HepG2 (cell line): ENCODE measurements around the gene NAPSA. TPM values are rescaled to one million over a fixed set of nuclear protein-coding genes. Genes with fewer than 3 reads are reported as not detected.

Experiments
- ATAC-seq: fragments of 200-7000 bp; cut with Tn5 transposase; 3 replicates; pipeline ENCODE4 v1.9.1; 2020; ENCODE audit warnings: mild to moderate bottlenecking, moderate library complexity
- BruUV-seq: library from RNA; stranded (reverse); fragments of 400-500 nt; replicated peaks from 2 replicates; lab custom pipeline; 2021; lab: Mats Ljungman, UMichigan
- CTCF ChIA-PET: fragments of 300-600 bp; formaldehyde crosslinking; extraction: SDS; loops from one replicate; lab custom pipeline; 2021; ENCODE audit warnings: low total read pairs, inconsistent platforms, low intra/inter-chr PET ratio; lab: Yijun Ruan, JAX
- POLR2A ChIA-PET: fragments of 350-600 bp; sonication (Branson Sonifier 250); formaldehyde crosslinking; loops from one replicate; lab custom pipeline; 2020; ENCODE audit warnings: antibody characterized with exemption, inconsistent platforms; lab: Yijun Ruan, JAX
- DNase-seq: peaks from one replicate; pipeline ENCODE4 v3.0.0-alpha.2; 2015; ENCODE audit warnings: low spot score
- FAIRE-seq: peaks from 3 replicates; lab custom pipeline; 2011; peaks lifted over from hg19 to GRCh38; lab: Jason Lieb, UNC
- H2AFZ ChIP-seq: one replicate; pipeline ENCODE4 v1.6.1; 2011; ENCODE audit warnings: low read length, inconsistent platforms
- H3K27ac ChIP-seq: fragments of 300-600 bp; 3 replicates; pipeline ENCODE4 v1.8.0; 2011; ENCODE audit warnings: mixed run types, mild to moderate bottlenecking, mixed read lengths, low read length, inconsistent platforms; ENCODE audit not compliant: insufficient read depth; ENCODE audit errors: extremely low read length
- H3K27me3 ChIP-seq, 2 experiments: fragments of 200-600 bp in 1 of 2; 2 replicates in 1 of 2; 3 replicates in 1 of 2; pipeline versions ENCODE4 v1.6.0 to v1.8.0; 2011; ENCODE audit warnings: low read length in 2 of 2, mild to moderate bottlenecking in 2 of 2, moderate library complexity in 2 of 2, inconsistent platforms in 1 of 2; ENCODE audit not compliant: insufficient read depth in 2 of 2, control insufficient read depth in 1 of 2
- H3K36me3 ChIP-seq, 2 experiments: fragments of 200-600 bp in 1 of 2; replicated peaks in 1 of 2; 2 replicates in 1 of 2; 3 replicates in 1 of 2; pipeline versions ENCODE4 v1.5.1 to v1.8.0; 2011; ENCODE audit warnings: low read length in 2 of 2, inconsistent platforms in 1 of 2; ENCODE audit not compliant: insufficient read depth in 2 of 2, control insufficient read depth in 1 of 2
- H3K4me1 ChIP-seq: 2 replicates; pipeline ENCODE4 v1.5.1; 2012; ENCODE audit warnings: low read length, inconsistent platforms; ENCODE audit not compliant: insufficient read depth
- H3K4me2 ChIP-seq: 2 replicates; pipeline ENCODE4 v1.6.0; 2011; ENCODE audit warnings: low read depth, low read length, inconsistent platforms
- H3K4me3 ChIP-seq, 3 experiments: fragments of 200-600 bp in 1 of 3; sonication (generic), shearing (Covaris generic) in 1 of 3; replicated peaks in 1 of 3; 2 replicates each; pipeline ENCODE4 v1.5.1; 2011 to 2016; ENCODE audit warnings: low read length in 3 of 3, inconsistent platforms in 2 of 3, low read depth in 2 of 3, mild to moderate bottlenecking in 2 of 3, control low read depth in 1 of 3, mixed read lengths in 1 of 3; ENCODE audit not compliant: insufficient read depth in 1 of 3
- H3K79me2 ChIP-seq: one replicate; pipeline ENCODE4 v1.6.1; 2011; ENCODE audit warnings: low read length, inconsistent platforms; ENCODE audit not compliant: insufficient read depth
- H3K9ac ChIP-seq: 2 replicates; pipeline ENCODE4 v1.6.0; 2011; ENCODE audit warnings: mild to moderate bottlenecking, low read depth, low read length, inconsistent platforms; ENCODE audit not compliant: insufficient read depth
- H3K9me3 ChIP-seq: 2 replicates; pipeline ENCODE4 v1.5.1; 2012; ENCODE audit warnings: mild to moderate bottlenecking, low read length
- H4K20me1 ChIP-seq: 2 replicates; pipeline ENCODE4 v1.6.0; 2011; ENCODE audit warnings: inconsistent platforms, mild to moderate bottlenecking, low read length, moderate library complexity; ENCODE audit not compliant: insufficient read depth
- CBX1 ChIP-seq: IDR thresholded peaks from one replicate; pipeline ENCODE4 v1.6.1; 2016; ENCODE audit warnings: antibody characterized with exemption, low read depth
- ETV5 ChIP-seq: IDR thresholded peaks from 2 replicates; pipeline ENCODE4 v1.6.1; 2018; ENCODE audit warnings: missing biosample characterization, missing genetic modification reagents, inconsistent platforms, borderline replicate concordance
- GATAD2A ChIP-seq: IDR thresholded peaks from 2 replicates; pipeline ENCODE4 v1.6.1; 2016
- KDM5A ChIP-seq: fragments of 200-600 bp; sonication (generic); IDR thresholded peaks from 2 replicates; pipeline ENCODE4 v1.7.0; 2018; ENCODE audit warnings: antibody characterized with exemption, mild to moderate bottlenecking, low read length, borderline replicate concordance
- NFE2L2 ChIP-seq: fragments of 150-350 bp; IDR thresholded peaks from 2 replicates; pipeline ENCODE4 v1.6.1; 2014; ENCODE audit warnings: low read length
- PHB2 ChIP-seq: fragments of 450-650 bp; IDR thresholded peaks from 2 replicates; pipeline ENCODE4 v1.6.1; 2018; ENCODE audit not compliant: partially characterized antibody
- RFXANK ChIP-seq: IDR thresholded peaks from 2 replicates; pipeline ENCODE4 v1.6.1; 2016
- STAG1 ChIP-seq: sonication (generic); formaldehyde crosslinking; IDR thresholded peaks from 2 replicates; pipeline ENCODE4 v1.4.0; 2020; ENCODE audit warnings: missing genetic modification reagents
- WIZ ChIP-seq: sonication (generic); formaldehyde crosslinking; IDR thresholded peaks from 2 replicates; pipeline ENCODE4 v1.5.1; 2020; ENCODE audit warnings: mild to moderate bottlenecking, missing genetic modification reagents
- ZFP36 ChIP-seq: fragments of 150-350 bp; IDR thresholded peaks from 2 replicates; pipeline ENCODE4 v1.6.1; 2018; ENCODE audit warnings: borderline replicate concordance, low read length, low read depth; ENCODE audit not compliant: partially characterized antibody
- ZNF136 ChIP-seq: sonication (generic); formaldehyde crosslinking; IDR thresholded peaks from 2 replicates; pipeline ENCODE4 v1.8.1; 2022; ENCODE audit warnings: low read depth, mild to moderate bottlenecking, moderate library complexity, missing genetic modification reagents
- ZNF230 ChIP-seq: sonication (generic); formaldehyde crosslinking; IDR thresholded peaks from 2 replicates; pipeline ENCODE4 v1.4.0; 2020; ENCODE audit warnings: mild to moderate bottlenecking, missing genetic modification reagents
- ZNF232 ChIP-seq: sonication (generic); formaldehyde crosslinking; IDR thresholded peaks from 2 replicates; pipeline ENCODE4 v1.4.0; 2020; ENCODE audit warnings: missing genetic modification reagents, borderline replicate concordance
- ZNF558 ChIP-seq: sonication (generic); formaldehyde crosslinking; IDR thresholded peaks from 2 replicates; pipeline ENCODE4 v1.9.0; 2022; ENCODE audit warnings: mild to moderate bottlenecking, missing genetic modification reagents, borderline replicate concordance
- ZNF629 ChIP-seq: sonication (generic); formaldehyde crosslinking; conservative IDR thresholded peaks from 2 replicates; pipeline ENCODE4 v1.5.0; 2020; ENCODE audit warnings: missing genetic modification reagents
- ZNF749 ChIP-seq: sonication (generic); formaldehyde crosslinking; IDR thresholded peaks from 2 replicates; pipeline ENCODE4 v1.8.0; 2022; ENCODE audit warnings: mild to moderate bottlenecking, missing genetic modification reagents, moderate library complexity, borderline replicate concordance
- ZSCAN25 ChIP-seq: sonication (generic); formaldehyde crosslinking; IDR thresholded peaks from 2 replicates; pipeline ENCODE4 v1.8.0; 2022; ENCODE audit warnings: mild to moderate bottlenecking, missing genetic modification reagents
- WGBS: methylation state at CpG from one replicate; pipeline ENCODE4 v1.1.6; 2017; ENCODE audit warnings: low lambda C conversion rate; 5-methylcytosine and 5-hydroxymethylcytosine counted together
- in situ Hi-C: cut with HindIII; loops from 2 replicates; pipeline ENCODE4 v1.10.0; 2017; ENCODE audit warnings: low pct_unique_long_range_greater_than_20kb; ENCODE audit not compliant: extremely low pct_ligation_motif_present
- intact Hi-C: fragments of 100-400 bp; cut with micrococcal nuclease; formaldehyde crosslinking; loops from one replicate; pipeline ENCODE4 v1.10.0; 2022; ENCODE audit not compliant: unreplicated experiment
- polyA plus RNA-seq, 8 experiments: library from polyadenylated mRNA; depleted of rRNA in 3 of 8; stranded (reverse) in 7 of 8; unstranded in 1 of 8; fragments of >200 nt; fragmentation: Illumina TruSeq in 4 of 8; extraction: Trizol in 4 of 8; gene quantifications; 2 replicates each; pipeline versions ENCODE4 v1.2.1 to v1.2.3, GENCODE V29; 2011 to 2016; ENCODE audit warnings: low read depth in 4 of 8, missing spikeins in 1 of 8, mixed read lengths in 1 of 8; ENCODE audit not compliant: insufficient read depth in 1 of 8
- total RNA-seq, 5 experiments: library from RNA; depleted of rRNA; stranded (reverse); fragments of >200 nt; fragmentation: Illumina TruSeq; extraction: Trizol; gene quantifications; 2 replicates each; pipeline ENCODE4 v1.2.3, GENCODE V29; 2016; ENCODE audit warnings: low read depth in 1 of 5
- TF ChIP-seq, protein P1 (sequence below): sonication (generic); formaldehyde crosslinking; IDR thresholded peaks from 2 replicates; pipeline ENCODE4 v1.4.0; 2020; ENCODE audit warnings: mild to moderate bottlenecking, missing genetic modification reagents
- TF ChIP-seq, protein P2 (sequence below): sonication (generic); formaldehyde crosslinking; conservative IDR thresholded peaks from 2 replicates; pipeline ENCODE4 v1.4.0; 2020; ENCODE audit warnings: missing genetic modification reagents

Gene NAPSA
- total and polyA plus RNA-seq, 2 of the 13 experiments (the other 11 are each of a cell fraction or from before 2014, with no cell fraction given), result not detected

- 96% methylated on average over 12 of the region's 13 CpGs for WGBS
- no peaks in the 10 kb centered on the region for H3K79me2 ChIP-seq
- no peak for ATAC-seq
- no TSS peak for BruUV-seq
- H3K4me3 ChIP-seq, result no peak overlapping the region
- H3K4me1 ChIP-seq, result peaks cover 14% of the 10 kb centered on the region
- TF ChIP-seq ZSCAN25, result no peak
- TF ChIP-seq ZNF629 (CRISPR knock-in tag), result peak; percentile 76
- H3K27me3 ChIP-seq, result no peaks in the 10 kb centered on the region
- H3K4me2 ChIP-seq, result no peak overlapping the region
- peaks cover 6 to 20% of the 10 kb centered on the region in 2 experiments; a peak in 3 of 5 replicates for H3K36me3 ChIP-seq
- POLR2A ChIA-PET, result no interaction called here
- in situ Hi-C loops (no loop called here), intact Hi-C loops (no loop called here)
- CTCF ChIA-PET, result no interaction called here
- no peak overlapping the region for H2AFZ ChIP-seq
- no peaks in the 10 kb centered on the region for H4K20me1 ChIP-seq
- FAIRE-seq, result no peak
- H3K9me3 ChIP-seq, result no peaks in the 10 kb centered on the region
- no peak overlapping the region for H3K27ac ChIP-seq
- H3K9ac ChIP-seq, result no peak overlapping the region
- no peak for DNase-seq
Observed at GRCh38 chr19:50413096-50413495, 47.7 kb upstream of the NAPSA start.

- no peaks in the 10 kb centered on the region for H3K79me2 ChIP-seq
- ATAC-seq, result no peak
- peaks cover 14% of the 10 kb centered on the region for H3K4me1 ChIP-seq
- H4K20me1 ChIP-seq, result no peaks in the 10 kb centered on the region
- no peak for FAIRE-seq
- H3K9ac ChIP-seq, result no peak overlapping the region
- no peak overlapping the region for H3K27ac ChIP-seq
- no peak overlapping the region for H3K4me2 ChIP-seq
- no peaks in the 10 kb centered on the region for H3K27me3 ChIP-seq
- CTCF ChIA-PET, result interaction anchor here (1.1 kb wide), 1 partner anchor 44 kb away, joined by 3 read pairs; no protein-coding TSS in a partner anchor
- no peaks in the 10 kb centered on the region for H3K9me3 ChIP-seq
- POLR2A ChIA-PET, result no interaction called here
- intact Hi-C loops (no loop called here), in situ Hi-C loops (no loop called here)
- no peak for DNase-seq
- BruUV-seq, result no TSS peak
- peaks cover 7 to 20% of the 10 kb centered on the region in 2 experiments; a peak in 3 of 5 replicates for H3K36me3 ChIP-seq
- 98% methylated on average over 2 of the region's 2 CpGs for WGBS
- TF ChIP-seq, protein P1, sequence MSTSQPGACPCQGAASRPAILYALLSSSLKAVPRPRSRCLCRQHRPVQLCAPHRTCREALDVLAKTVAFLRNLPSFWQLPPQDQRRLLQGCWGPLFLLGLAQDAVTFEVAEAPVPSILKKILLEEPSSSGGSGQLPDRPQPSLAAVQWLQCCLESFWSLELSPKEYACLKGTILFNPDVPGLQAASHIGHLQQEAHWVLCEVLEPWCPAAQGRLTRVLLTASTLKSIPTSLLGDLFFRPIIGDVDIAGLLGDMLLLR, result no peak
- TF ChIP-seq PHB2 (no peak), WIZ (CRISPR knock-in tag) (no peak), ZFP36 (no peak), ZNF136 (CRISPR knock-in tag) (no peak), ZNF232 (CRISPR knock-in tag) (no peak), GATAD2A (CRISPR knock-in tag) (no peak), STAG1 (CRISPR knock-in tag) (no peak), CBX1 (no peak), KDM5A (no peak), ZNF230 (CRISPR knock-in tag) (no peak), ZNF558 (CRISPR knock-in tag) (no peak), ETV5 (no peak), NFE2L2 (no peak), ZNF749 (CRISPR knock-in tag) (no peak), RFXANK (CRISPR knock-in tag) (no peak)
- TF ChIP-seq, protein P2, sequence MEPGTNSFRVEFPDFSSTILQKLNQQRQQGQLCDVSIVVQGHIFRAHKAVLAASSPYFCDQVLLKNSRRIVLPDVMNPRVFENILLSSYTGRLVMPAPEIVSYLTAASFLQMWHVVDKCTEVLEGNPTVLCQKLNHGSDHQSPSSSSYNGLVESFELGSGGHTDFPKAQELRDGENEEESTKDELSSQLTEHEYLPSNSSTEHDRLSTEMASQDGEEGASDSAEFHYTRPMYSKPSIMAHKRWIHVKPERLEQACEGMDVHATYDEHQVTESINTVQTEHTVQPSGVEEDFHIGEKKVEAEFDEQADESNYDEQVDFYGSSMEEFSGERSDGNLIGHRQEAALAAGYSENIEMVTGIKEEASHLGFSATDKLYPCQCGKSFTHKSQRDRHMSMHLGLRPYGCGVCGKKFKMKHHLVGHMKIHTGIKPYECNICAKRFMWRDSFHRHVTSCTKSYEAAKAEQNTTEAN (CRISPR knock-in tag), result no peak
- TF ChIP-seq, all 625 proteins: peak for 0
- Histone ChIP-seq H3K4me3 (no peak overlapping the region), H2AFZ (no peak overlapping the region)
Observed at GRCh38 chr19:50412419-50412818, 47.0 kb upstream of the NAPSA start.
